H1 (cell line): Measurements from ENCODE around the gene MGMT. TPM values are rescaled to one million over a fixed set of nuclear protein-coding genes. Genes with fewer than 3 reads are reported as not detected.

Source experiments
- CTCF ChIA-PET: fragments of 300-600 bp; sonication (Branson Sonifier 250); formaldehyde crosslinking; loops from one replicate; lab custom pipeline; 2021; ENCODE audit not compliant: partially characterized antibody; lab: Charles Lee
- POLR2A ChIA-PET: fragments of 300-600 bp; sonication (Branson Sonifier 250); formaldehyde crosslinking; loops from one replicate; lab custom pipeline; 2021; ENCODE audit warnings: inconsistent platforms; ENCODE audit not compliant: partially characterized antibody; lab: Charles Lee
- DNase-seq, 2 experiments: peaks; one replicate each; pipeline versions ENCODE4 v3.0.0 to v3.0.0-alpha.2; 2010 to 2022; ENCODE audit warnings: low spot score in 2 of 2, low read depth in 1 of 2, mixed read lengths in 1 of 2
- FAIRE-seq: peaks from 2 replicates; lab custom pipeline; 2011; peaks lifted over from hg19 to GRCh38; lab: Jason Lieb, UNC
- H2AFZ ChIP-seq: 2 replicates; pipeline ENCODE4 v1.8.1; 2012; ENCODE audit warnings: low read length, inconsistent platforms
- H2AK5ac ChIP-seq: 2 replicates; pipeline ENCODE4 v1.6.1; 2013; ENCODE audit warnings: low read depth, low read length
- H2BK120ac ChIP-seq: replicated peaks from 2 replicates; pipeline ENCODE3; 2013; ENCODE audit warnings: low read depth, low read length, inconsistent platforms
- H2BK12ac ChIP-seq: 2 replicates; pipeline ENCODE4 v1.6.1; 2013; ENCODE audit warnings: low read depth, low read length
- H2BK15ac ChIP-seq: 2 replicates; pipeline ENCODE4 v1.6.1; 2013; ENCODE audit warnings: low read length
- H2BK20ac ChIP-seq: 2 replicates; pipeline ENCODE4 v1.6.1; 2013; ENCODE audit warnings: low read length
- H2BK5ac ChIP-seq: 2 replicates; pipeline ENCODE4 v1.6.1; 2013; ENCODE audit warnings: low read depth, low read length
- H3K14ac ChIP-seq: 2 replicates; pipeline ENCODE4 v1.6.1; 2013; ENCODE audit warnings: inconsistent platforms; ENCODE audit not compliant: insufficient read length
- H3K18ac ChIP-seq: 2 replicates; pipeline ENCODE4 v1.6.1; 2013; ENCODE audit warnings: low read length; ENCODE audit errors: extremely low read depth
- H3K23ac ChIP-seq: 2 replicates; pipeline ENCODE4 v1.6.1; 2013; ENCODE audit warnings: inconsistent platforms; ENCODE audit not compliant: insufficient read length
- H3K23me2 ChIP-seq: 2 replicates; pipeline ENCODE4 v1.6.1; 2013; ENCODE audit warnings: low read depth, low read length
- H3K27ac ChIP-seq: 2 replicates; pipeline ENCODE4 v1.6.1; 2011; ENCODE audit warnings: low read depth, low read length, inconsistent platforms
- H3K27me3 ChIP-seq, 4 experiments: replicated peaks in 1 of 4; 1 replicate in 1 of 4; 2 replicates in 3 of 4; pipeline versions ENCODE4 v1.6.1 to v1.8.1; 2011 to 2013; ENCODE audit warnings: low read length in 3 of 4, mild to moderate bottlenecking in 3 of 4, inconsistent platforms in 2 of 4, mixed read lengths in 2 of 4, moderate library complexity in 1 of 4; ENCODE audit not compliant: control insufficient read depth in 3 of 4, insufficient read depth in 3 of 4; ENCODE audit errors: extremely low read depth in 1 of 4
- H3K36me3 ChIP-seq, 4 experiments: 2 replicates each; pipeline versions ENCODE4 v1.6.1 to v1.8.1; 2011 to 2013; ENCODE audit warnings: mild to moderate bottlenecking in 4 of 4, low read length in 3 of 4, moderate library complexity in 2 of 4, control low read depth in 1 of 4, inconsistent platforms in 1 of 4; ENCODE audit not compliant: insufficient read depth in 4 of 4, control insufficient read depth in 2 of 4
- H3K4ac ChIP-seq: replicated peaks from 2 replicates; pipeline ENCODE3; 2013; ENCODE audit warnings: low read length, low read depth, mixed read lengths, inconsistent platforms; ENCODE audit not compliant: insufficient read length
- H3K4me1 ChIP-seq, 4 experiments: replicated peaks in 1 of 4; 1 replicate in 1 of 4; 2 replicates in 3 of 4; pipeline versions ENCODE4 v1.6.1 to v1.8.1; 2011 to 2013; ENCODE audit warnings: low read length in 3 of 4, inconsistent platforms in 2 of 4, mixed read lengths in 1 of 4; ENCODE audit not compliant: insufficient read depth in 4 of 4, control insufficient read depth in 3 of 4
- H3K4me2 ChIP-seq, 2 experiments: 2 replicates each; pipeline versions ENCODE4 v1.6.1 to v1.8.1; 2011 to 2013; ENCODE audit warnings: low read depth in 2 of 2, low read length in 2 of 2, control low read depth in 1 of 2, inconsistent platforms in 1 of 2, mild to moderate bottlenecking in 1 of 2; ENCODE audit not compliant: insufficient read depth in 1 of 2
- H3K4me3 ChIP-seq, 4 experiments: fragments of 200-600, 300-600 bp in 1 of 4; sonication (generic), shearing (Covaris generic), sonication (Bioruptor Twin) in 1 of 4; 2 replicates each; pipeline versions ENCODE4 v1.5.1 to v1.8.1; 2011 to 2016; ENCODE audit warnings: low read length in 4 of 4, low read depth in 3 of 4, control low read depth in 2 of 4, inconsistent platforms in 2 of 4, mild to moderate bottlenecking in 2 of 4, mixed read lengths in 1 of 4, moderate library complexity in 1 of 4; ENCODE audit not compliant: insufficient read depth in 2 of 4; ENCODE audit errors: extremely low read depth in 1 of 4
- H3K56ac ChIP-seq: replicated peaks from 2 replicates; pipeline ENCODE3; 2013; ENCODE audit warnings: low read depth, mild to moderate bottlenecking, mixed read lengths, low read length, inconsistent platforms; ENCODE audit not compliant: insufficient read length
- H3K79me1 ChIP-seq: 2 replicates; pipeline ENCODE4 v1.6.1; 2013; ENCODE audit warnings: low read depth, low read length, control low read depth
- H3K79me2 ChIP-seq, 2 experiments: 2 replicates each; pipeline versions ENCODE4 v1.6.1 to v1.8.1; 2012 to 2013; ENCODE audit warnings: low read length in 2 of 2, mild to moderate bottlenecking in 2 of 2, inconsistent platforms in 1 of 2; ENCODE audit not compliant: insufficient read depth in 2 of 2, control insufficient read depth in 1 of 2
- H3K9ac ChIP-seq, 4 experiments: replicated peaks in 1 of 4; 1 replicate in 1 of 4; 2 replicates in 3 of 4; pipeline versions ENCODE4 v1.6.1 to v1.8.1; 2011 to 2013; ENCODE audit warnings: low read depth in 3 of 4, low read length in 3 of 4, control low read depth in 2 of 4, mild to moderate bottlenecking in 2 of 4, moderate library complexity in 2 of 4, inconsistent platforms in 1 of 4; ENCODE audit errors: extremely low read depth in 1 of 4
- H3K9me3 ChIP-seq, 2 experiments: 2 replicates each; pipeline versions ENCODE4 v1.6.1 to v1.8.1; 2012 to 2013; ENCODE audit warnings: mild to moderate bottlenecking in 2 of 2, moderate library complexity in 2 of 2, control low read depth in 1 of 2, inconsistent platforms in 1 of 2, low read depth in 1 of 2, low read length in 1 of 2, mixed read lengths in 1 of 2; ENCODE audit not compliant: insufficient read depth in 2 of 2
- H4K20me1 ChIP-seq, 2 experiments: replicated peaks in 1 of 2; 2 replicates each; pipeline versions ENCODE3 to v1.8.1; 2011 to 2013; ENCODE audit warnings: inconsistent platforms in 2 of 2, low read length in 2 of 2, mild to moderate bottlenecking in 1 of 2; ENCODE audit not compliant: insufficient read depth in 2 of 2, control insufficient read depth in 1 of 2
- H4K5ac ChIP-seq: 2 replicates; pipeline ENCODE4 v1.6.1; 2013; ENCODE audit warnings: low read length, low read depth, mixed read lengths, inconsistent platforms; ENCODE audit not compliant: insufficient read length
- H4K8ac ChIP-seq: 2 replicates; pipeline ENCODE4 v1.8.0; 2013; ENCODE audit warnings: mild to moderate bottlenecking, moderate library complexity, low read length, inconsistent platforms; ENCODE audit not compliant: insufficient read depth; ENCODE audit errors: extremely low read depth
- H4K91ac ChIP-seq: replicated peaks from 2 replicates; pipeline ENCODE3; 2013; ENCODE audit warnings: low read length, mixed read lengths, inconsistent platforms; ENCODE audit not compliant: insufficient read length
- ASH2L ChIP-seq: fragments of 200-600, 300-600 bp; sonication (generic); IDR thresholded peaks from one replicate; pipeline ENCODE4 v1.7.1; 2017; ENCODE audit warnings: low read length
- ATF2 ChIP-seq: IDR thresholded peaks from 2 replicates; pipeline ENCODE4 v1.6.1; 2012; ENCODE audit warnings: low read length, inconsistent platforms
- CBX8 ChIP-seq: fragments of 300-800, 300-1000 bp; sonication (generic); IDR thresholded peaks from 2 replicates; pipeline ENCODE4 v1.7.1; 2016; ENCODE audit warnings: low read depth, low read length, borderline replicate concordance
- EGR1 ChIP-seq: IDR thresholded peaks from 2 replicates; pipeline ENCODE4 v1.6.1; 2011; ENCODE audit warnings: low read depth, low read length, borderline replicate concordance
- EP300 ChIP-seq, 2 experiments: IDR thresholded peaks; 1 replicate in 1 of 2; 2 replicates in 1 of 2; pipeline ENCODE4 v1.6.1; 2011 to 2012; ENCODE audit warnings: low read depth in 2 of 2, low read length in 2 of 2, mild to moderate bottlenecking in 2 of 2, borderline replicate concordance in 1 of 2, inconsistent platforms in 1 of 2, moderate library complexity in 1 of 2
- GTF2F1 ChIP-seq: IDR thresholded peaks from 2 replicates; pipeline ENCODE4 v1.6.1; 2012; ENCODE audit warnings: low read depth, low read length, improper control_type of control experiment, borderline replicate concordance
- JUN ChIP-seq: IDR thresholded peaks from 2 replicates; pipeline ENCODE4 v1.6.1; 2011; ENCODE audit warnings: low read depth, mild to moderate bottlenecking, improper control_type of control experiment, low read length
- NANOG ChIP-seq: IDR thresholded peaks from 2 replicates; pipeline ENCODE4 v1.6.1; 2011; ENCODE audit warnings: low read length, low read depth, mild to moderate bottlenecking, inconsistent platforms; ENCODE audit not compliant: insufficient read depth, poor library complexity, severe bottlenecking
- RNF2 ChIP-seq: fragments of 200-900, 300-1000 bp; sonication (generic); IDR thresholded peaks from 2 replicates; pipeline ENCODE4 v1.7.1; 2016; ENCODE audit warnings: borderline replicate concordance, low read depth, mild to moderate bottlenecking, antibody characterized with exemption, low read length; ENCODE audit not compliant: poor library complexity, severe bottlenecking; ENCODE audit errors: missing control alignments
- SIX5 ChIP-seq: IDR thresholded peaks from 2 replicates; pipeline ENCODE4 v1.6.1; 2011; ENCODE audit warnings: mild to moderate bottlenecking, low read depth, low read length
- TAF1 ChIP-seq: IDR thresholded peaks from 2 replicates; pipeline ENCODE4 v1.6.1; 2011; ENCODE audit warnings: mild to moderate bottlenecking, low read depth, low read length
- TEAD4 ChIP-seq: IDR thresholded peaks from 2 replicates; pipeline ENCODE4 v1.6.1; 2012; ENCODE audit warnings: low read depth, low read length, inconsistent platforms, mixed read lengths
- WGBS, 2 experiments: shearing (Covaris generic) in 1 of 2; methylation state at CpG; one replicate each; pipeline versions ENCODE4 v1.1.6 to v1.1.7; 2013 to 2015; ENCODE audit warnings: low lambda C conversion rate in 2 of 2, mixed read lengths in 2 of 2, inconsistent platforms in 1 of 2, low coverage in 1 of 2, missing lambda C conversion rate in 1 of 2; ENCODE audit not compliant: insufficient replicate concordance in 2 of 2, insufficient coverage in 1 of 2, insufficient read length in 1 of 2; ENCODE audit errors: extremely low coverage in 1 of 2, missing lambda C conversion rate in 1 of 2; 5-methylcytosine and 5-hydroxymethylcytosine counted together
- polyA plus RNA-seq, 7 experiments: library from polyadenylated mRNA; depleted of rRNA in 3 of 7; stranded (reverse) in 5 of 7; unstranded in 2 of 7; fragments of >200 nt in 5 of 7; fragments of 200-250 nt in 2 of 7; gene quantifications; 1 replicate in 5 of 7; 2 replicates in 1 of 7; 4 replicates in 1 of 7; pipeline versions ENCODE4 v1.2.1 to v1.2.3, GENCODE V29; 2011 to 2013; ENCODE audit warnings: missing spikeins in 2 of 7, mixed read lengths in 2 of 7
- total RNA-seq: library from RNA; stranded (reverse); fragmentation: NEBNext Ultra II Directional; extraction: Animal tissue kit (Norgen Biotek cat#: 25700); gene quantifications from 2 replicates; pipeline ENCODE4 v1.2.1, GENCODE V29; 2021

Gene MGMT
- total and polyA plus RNA-seq, 2 of the 8 experiments (the other 6 are each of a cell fraction or from before 2014, with no cell fraction given), result 9.9 to 10.7 TPM

- H3K4me2 ChIP-seq, result no peak overlapping the region
- H2AK5ac ChIP-seq, result no peak overlapping the region
- H3K9me3 ChIP-seq, result no peaks in the 10 kb centered on the region
- H3K23ac ChIP-seq, result no peak overlapping the region
- TF ChIP-seq EP300 (IDR thresholded peaks at IDR 0.05; ENCODE audit: borderline replicate concordance in 1 of 2, low read depth in 2 of 2, low read length in 2 of 2) (no peak), ATF2 (no peak), JUN (no peak), ASH2L (no peak), NANOG (no peak), RNF2 (no peak), TAF1 (no peak), EGR1 (no peak), TEAD4 (no peak), GTF2F1 (no peak), SIX5 (no peak), CBX8 (no peak)
- 96% methylated on average over 13 of the region's 14 CpGs; no CpG with 5 or more reads in 1 of the 2 experiments for WGBS, 2 experiments
- ChIA-PET CTCF (interaction anchor here (0.6 kb wide), 1 partner anchor 187 kb away, joined by 3 read pairs; no protein-coding TSS in a partner anchor), POLR2A (no interaction called here)
- no peaks in the 10 kb centered on the region for H3K79me2 ChIP-seq
- no peak overlapping the region for H3K9ac ChIP-seq
- no peaks in the 10 kb centered on the region for H4K20me1 ChIP-seq
- H4K91ac ChIP-seq, result no peak overlapping the region
- no peaks in the 10 kb centered on the region for H3K23me2 ChIP-seq
- H2BK12ac ChIP-seq, result no peak overlapping the region
- no peak overlapping the region for H2BK120ac ChIP-seq
- H3K18ac ChIP-seq, result no peak overlapping the region; the same call in 1 of the 2 replicates
- H3K4me3 ChIP-seq, result no peak overlapping the region
- no peaks in the 10 kb centered on the region for H3K27me3 ChIP-seq
- no peak for FAIRE-seq
- no peaks in the 10 kb centered on the region for H3K79me1 ChIP-seq
- H3K36me3 ChIP-seq, result no peaks in the 10 kb centered on the region
- H4K5ac ChIP-seq, result no peak overlapping the region
- H4K8ac ChIP-seq, result peak overlapping the region; percentile 14; the same call in 1 of the 2 replicates
- H2BK5ac ChIP-seq, result no peak overlapping the region
- no peak for DNase-seq
- no peaks in the 10 kb centered on the region for H3K4me1 ChIP-seq
- H3K27ac ChIP-seq, result no peak overlapping the region
- no peak overlapping the region for H3K56ac ChIP-seq
- no peak overlapping the region for H3K4ac ChIP-seq
- H2BK20ac ChIP-seq, result no peak overlapping the region
- H3K14ac ChIP-seq, result no peak overlapping the region
- H2BK15ac ChIP-seq, result no peak overlapping the region
- H2AFZ ChIP-seq, result no peak overlapping the region
Observed at GRCh38 chr10:129552119-129552518, 85.1 kb downstream of the MGMT start.
